GM19463 (cell line): ENCODE results near the gene CAV3.

ENCODE experiments used
- ATAC-seq: cut with Tn5 transposase; IDR thresholded peaks from one replicate; pipeline ENCODE4 v1.9.1; 2021; ENCODE audit warnings: mild to moderate bottlenecking, moderate library complexity; ENCODE audit not compliant: unreplicated experiment

CAV3 gene

DNA sequence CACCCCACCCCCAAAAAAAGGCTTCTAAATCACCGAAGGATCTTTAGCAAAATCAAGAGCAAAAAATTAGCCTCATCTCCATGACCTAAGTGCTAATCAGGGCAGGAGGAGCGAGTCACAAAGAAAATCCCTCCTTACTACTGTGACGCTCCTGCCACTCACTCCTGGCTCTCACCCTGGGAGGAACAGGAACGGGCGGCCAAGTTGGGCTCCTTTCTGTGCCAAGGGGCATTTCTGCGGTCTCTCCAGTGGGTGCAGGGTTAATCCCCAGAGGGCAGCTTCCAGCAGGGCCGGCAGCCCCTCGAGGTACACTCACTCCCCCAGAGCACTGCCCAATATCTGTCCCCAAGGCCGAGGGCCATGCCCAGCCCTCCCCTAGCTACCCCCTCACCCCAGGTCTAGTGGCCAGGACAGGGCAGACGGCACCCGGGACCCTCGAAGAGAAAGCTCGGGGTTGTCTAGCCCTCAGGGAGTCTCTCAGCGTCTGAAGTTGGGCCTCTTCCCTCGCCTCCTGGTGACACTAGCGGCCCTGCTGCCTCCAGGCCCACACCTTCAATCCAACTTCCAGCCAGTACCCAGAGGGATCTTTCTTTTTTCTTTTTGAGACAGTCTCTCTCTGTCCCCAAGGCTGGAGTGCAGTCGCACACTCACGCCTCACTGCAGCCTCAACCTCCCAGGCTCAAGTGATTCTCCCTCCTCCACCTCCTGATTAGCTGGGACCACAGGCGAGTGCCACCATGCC is 706 bp downstream of the CAV3 start:
- no peak for ATAC-seq

DNA sequence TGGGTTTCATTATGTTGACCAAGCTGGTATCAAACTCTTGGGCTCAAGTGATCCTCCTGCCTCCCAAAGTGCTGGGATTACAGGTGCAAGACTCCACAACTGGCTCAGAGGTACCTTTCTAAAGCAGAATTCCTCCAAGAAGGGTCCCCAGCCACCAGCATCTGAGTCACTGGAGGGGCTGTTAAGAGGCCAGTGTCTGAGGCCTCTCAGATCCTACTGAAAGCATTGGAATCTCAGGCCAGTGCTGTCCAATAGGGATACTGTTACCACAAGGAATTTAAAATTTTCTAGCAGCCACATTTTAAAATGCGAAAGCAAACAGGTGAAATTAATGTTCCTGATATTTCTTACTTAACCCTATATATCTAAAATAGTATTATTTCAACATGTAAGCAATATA is 1.3 kb downstream of the CAV3 start:
- no peak for ATAC-seq

DNA sequence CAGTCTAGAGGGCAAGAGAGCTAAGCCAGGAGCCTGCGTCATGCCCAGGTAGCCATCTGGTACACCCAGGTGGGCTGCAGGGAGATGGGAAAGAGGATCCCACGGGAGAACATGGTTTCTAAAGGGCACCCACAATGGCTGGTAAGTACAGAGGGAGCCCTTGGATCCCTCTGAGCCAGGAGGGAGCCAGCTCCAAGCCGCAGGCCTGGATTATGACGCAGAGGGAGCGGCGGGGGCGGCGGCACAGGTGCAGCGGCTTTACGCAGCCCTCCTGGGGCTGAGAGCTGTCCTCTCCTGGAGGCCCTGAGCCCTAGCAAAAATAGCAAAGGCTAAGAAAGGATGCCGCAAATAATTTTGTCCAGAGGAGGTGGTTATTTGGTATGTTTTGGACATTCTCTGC is 2.8 kb downstream of the CAV3 start:
- no peak for ATAC-seq

DNA sequence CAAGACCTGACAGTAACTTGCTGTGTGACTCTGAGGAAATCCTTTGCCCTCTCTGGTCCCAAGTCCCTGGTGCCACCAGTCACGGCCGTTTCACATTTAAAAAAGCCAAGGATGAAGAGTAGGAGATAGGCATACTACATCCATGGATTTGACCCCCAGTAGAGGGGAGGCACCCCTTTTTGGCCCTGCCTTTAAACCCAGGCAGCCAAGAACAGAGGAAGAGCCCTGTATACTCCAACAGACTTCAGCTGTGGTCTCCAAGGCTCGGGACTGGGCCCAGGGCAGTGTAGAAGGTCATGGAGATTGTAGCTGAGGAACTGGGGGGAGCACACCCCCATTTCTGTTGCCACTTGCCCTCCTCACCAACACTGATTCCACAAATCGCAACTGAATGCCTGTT is 3.7 kb downstream of the CAV3 start:
- ATAC-seq = no peak

DNA sequence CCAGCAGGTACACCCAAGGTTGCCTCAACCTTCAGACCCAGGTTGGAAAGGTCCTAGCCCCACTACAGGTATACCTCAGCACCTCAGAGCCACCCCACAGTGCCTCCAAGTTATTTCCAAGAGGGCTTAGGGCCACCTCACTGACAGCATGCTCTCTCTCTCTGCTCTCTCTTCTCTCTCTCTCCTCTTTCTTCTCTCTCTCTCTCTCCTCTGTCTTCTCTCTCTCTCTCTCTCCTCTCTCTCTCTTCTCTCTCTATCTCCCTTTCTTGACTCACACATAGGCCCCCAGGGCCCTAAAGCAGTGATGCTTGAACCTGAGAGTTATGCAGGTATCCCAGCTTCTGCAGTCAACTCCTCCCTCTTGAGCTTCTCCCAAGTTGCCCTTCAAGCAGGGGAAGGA is 4.2 kb downstream of the CAV3 start:
- ATAC-seq = no peak

DNA sequence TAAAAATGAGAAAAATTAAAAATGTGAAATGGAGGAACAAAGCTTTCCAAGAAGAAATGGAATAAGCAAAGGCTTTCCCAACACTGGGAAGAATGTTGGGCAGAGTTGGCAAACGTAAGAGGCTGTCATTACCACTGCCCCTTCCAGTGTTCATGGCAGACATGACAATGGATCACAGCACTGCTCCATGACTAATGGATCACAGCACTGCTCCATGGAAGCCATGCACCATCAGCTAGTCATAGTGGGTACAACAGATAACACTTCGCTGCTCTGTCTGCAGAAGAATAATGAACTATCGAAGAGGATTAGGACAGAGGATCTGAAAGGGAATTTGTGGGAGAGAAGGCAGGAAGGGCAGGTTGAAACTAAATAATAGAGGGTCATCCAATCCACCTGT is 5.0 kb downstream of the CAV3 start:
- no peak for ATAC-seq

DNA sequence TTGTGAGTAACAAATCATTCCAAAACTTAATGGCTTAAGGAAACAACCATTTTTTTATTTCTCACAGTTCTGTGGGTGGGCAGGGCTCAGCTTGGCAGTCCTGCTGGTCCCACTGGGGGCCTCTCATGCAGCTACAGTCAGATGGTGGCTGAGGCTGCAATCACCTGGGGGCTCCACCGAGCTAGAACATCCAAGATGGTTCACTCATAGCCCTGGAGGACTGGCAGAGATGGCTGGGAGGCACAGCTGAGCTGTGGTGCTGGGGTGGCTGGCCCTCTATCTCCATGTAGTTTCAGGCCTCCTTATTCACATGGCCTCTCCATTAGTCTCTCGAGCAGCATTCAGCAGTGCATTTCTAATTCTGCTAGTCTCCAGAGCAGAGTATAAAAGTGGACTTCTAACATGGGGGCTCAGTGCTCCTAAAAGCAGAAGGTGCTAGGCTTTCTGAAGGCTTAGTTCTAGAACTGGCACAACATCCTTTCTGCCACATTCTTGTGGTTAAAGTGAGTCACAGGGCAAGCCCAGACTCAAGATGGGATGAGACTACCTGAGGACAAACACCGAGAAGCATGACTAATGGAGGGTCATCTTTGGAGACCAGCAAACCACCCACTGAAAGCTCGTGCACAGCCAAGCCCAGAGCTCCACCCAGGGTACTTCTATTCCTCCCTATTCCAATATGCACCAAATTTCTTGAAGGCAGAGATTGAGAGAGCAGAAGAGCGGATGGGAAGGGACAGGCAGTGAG is 6.3 kb downstream of the CAV3 start:
- ATAC-seq = peak; percentile 88

DNA sequence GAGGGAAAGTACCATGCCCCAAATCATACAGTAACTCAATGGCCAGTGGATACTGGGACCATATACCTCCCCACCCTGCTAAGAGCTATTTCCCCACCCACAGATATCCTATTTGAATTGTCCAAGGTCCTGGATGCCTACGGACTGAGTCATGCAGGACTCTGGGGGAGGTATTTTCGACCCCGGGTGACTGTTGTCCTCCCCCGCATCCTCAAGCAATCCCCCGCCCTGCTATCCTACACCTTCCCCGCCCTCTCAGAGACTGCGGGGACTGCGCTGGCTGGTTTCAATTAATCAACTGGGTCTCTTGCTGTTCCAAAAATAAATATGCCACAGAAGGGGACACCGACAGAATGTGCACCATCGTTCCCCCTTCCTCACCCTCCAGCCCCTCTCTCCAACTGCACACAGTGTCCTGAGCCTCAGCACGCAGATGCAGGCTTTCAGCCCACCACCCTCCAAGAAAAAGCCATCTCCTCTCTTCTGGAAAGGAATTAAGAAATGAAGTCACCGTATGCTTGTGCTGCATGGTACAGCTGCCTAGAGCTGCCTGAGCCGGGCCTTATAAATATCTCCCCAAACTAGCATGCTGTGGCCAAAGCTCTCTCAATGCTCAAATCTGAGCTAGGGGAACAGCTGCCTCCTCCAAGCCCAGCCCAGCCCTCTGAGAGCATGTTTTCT is 8.1 kb downstream of the CAV3 start:
- ATAC-seq = no peak

DNA sequence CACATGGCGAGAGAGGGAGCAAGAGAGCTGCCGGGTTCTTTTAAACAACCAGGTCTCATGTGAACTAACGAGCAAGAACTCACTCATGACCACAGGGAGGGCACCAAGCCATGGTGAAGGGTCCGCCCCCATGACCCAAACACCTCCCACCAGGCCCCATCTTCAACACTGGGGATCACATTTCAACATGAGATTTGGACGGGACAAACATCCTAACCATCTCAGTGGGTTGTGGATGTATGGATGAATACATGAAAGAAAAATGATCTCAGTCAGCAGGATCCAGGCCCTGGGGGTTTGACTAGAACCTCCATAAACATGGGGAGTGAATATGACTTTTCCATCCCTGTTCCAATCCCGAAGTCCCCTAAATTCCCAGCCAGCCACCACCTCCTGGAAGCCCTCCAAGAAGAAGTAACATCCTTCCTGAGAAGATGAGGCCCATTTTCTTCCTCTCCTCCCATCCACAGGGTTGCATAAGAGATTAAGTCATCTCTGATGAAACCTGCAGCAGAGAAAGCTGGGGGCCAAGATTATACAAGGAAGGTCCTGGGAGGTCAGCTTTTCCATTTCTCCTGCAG is 9.5 kb downstream of the CAV3 start:
- no peak for ATAC-seq

DNA sequence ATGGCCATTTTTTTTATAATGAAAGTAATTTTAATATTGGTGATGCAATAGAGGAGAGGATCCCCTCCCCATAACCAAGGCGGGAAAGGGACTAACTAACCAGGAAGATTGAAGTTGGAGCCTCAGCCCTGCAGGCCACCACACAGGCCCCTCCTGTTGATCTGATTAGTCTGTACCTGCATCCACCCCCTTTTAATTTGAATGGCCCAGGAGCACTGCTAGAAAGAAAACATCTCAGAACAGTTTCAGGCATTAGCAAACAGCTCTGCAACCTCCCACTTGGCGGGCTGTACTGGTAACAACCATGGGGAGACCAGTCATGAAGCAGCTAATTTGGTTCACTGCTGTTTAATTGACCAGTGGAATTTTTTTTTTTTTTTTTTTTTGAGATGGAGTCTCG is 10.3 kb downstream of the CAV3 start:
- ATAC-seq = no peak

DNA sequence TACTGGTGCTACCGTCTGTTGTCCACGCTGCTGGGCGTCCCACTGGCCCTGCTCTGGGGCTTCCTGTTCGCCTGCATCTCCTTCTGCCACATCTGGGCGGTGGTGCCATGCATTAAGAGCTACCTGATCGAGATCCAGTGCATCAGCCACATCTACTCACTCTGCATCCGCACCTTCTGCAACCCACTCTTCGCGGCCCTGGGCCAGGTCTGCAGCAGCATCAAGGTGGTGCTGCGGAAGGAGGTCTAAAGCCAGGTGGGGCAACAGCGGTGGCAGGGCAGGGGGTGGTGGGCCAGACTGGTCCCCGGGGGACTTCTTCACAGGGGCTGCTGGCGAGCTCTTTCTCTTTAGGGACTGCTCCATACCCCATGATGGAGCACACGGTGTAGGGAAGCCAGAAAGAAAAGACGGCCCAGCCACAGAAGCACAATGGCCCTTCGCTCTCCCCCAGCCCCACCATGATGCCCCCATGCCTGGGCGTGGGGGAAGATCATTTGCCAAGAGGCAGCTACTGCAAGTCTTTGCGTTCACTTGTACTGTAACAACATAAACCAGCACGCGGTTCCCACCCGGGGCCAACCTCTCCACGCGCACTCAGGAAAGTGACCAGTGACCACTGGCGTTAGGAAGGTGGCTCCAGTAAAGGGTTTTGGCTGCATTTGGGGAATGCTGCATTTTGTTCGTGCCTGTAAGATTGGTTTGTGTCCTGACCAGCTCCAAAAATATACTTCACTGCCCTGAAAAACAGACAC is 12.2 kb downstream of the CAV3 start:
- no peak for ATAC-seq

DNA sequence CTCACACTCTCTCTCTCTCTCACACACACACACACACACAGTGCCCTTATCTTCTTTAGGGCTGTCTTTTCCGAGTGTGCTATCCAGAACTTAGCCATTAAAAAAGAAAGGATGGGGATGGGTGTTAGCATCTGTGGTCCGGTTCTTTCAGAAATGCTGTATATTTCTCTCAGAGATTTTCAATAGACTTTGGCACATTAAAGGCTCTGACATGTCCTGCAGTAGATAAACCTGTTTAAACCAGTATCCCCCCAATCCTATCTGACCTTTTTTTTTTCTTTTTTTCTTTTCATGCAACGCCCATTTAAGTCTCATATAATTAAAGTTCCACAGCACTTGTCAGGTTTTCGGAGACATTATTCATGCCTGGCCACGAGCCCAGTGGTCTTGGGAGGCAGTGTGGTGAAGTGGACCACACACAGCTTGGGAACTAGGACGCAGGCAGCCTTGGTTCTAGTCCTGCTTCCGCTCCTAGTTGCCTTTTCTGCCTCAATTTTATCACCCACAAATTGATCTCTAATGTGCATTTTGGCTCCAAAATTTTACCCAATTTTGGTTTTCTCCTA is 13.3 kb downstream of the CAV3 start:
- no peak for ATAC-seq

DNA sequence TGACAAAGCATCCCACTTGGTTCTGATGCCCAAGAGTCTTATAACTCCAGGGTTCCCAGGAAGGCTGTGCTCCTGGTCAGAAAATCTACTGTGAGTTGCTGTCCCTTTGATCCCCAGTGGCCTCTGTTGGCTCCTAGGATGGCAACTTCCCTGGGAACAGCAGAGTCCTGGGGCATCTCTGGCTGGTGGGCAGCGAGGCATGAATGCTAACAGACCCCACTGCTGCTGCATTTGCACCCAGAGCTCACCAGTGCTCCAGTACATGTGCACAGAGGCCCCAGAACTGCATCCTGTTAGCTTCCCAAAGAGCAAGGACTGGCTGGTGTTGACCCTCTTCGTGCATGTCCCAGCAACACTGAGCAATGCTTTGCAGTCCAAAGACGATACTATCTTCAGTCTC is 15.7 kb downstream of the CAV3 start:
- ATAC-seq = no peak

DNA sequence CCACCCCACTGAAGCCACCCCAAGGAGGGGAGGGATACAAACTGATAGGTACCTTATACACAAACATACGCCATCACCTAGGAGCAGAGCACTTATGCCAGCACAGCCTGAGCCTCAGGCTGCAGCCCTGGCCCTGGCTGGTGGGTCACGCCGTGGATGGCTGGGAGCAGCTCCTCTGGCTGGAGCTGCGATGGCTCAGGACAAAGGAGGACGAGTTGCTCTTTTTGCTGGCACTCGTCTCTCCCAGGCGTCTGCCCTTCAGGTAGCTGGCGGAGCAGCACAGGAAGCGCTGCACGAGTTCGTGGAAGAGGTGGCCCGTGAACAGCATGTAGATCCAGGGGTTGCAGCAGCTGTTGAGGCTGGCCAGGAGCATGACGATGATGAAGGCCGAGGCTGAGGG is 19.2 kb downstream of the CAV3 start:
- no peak for ATAC-seq

DNA sequence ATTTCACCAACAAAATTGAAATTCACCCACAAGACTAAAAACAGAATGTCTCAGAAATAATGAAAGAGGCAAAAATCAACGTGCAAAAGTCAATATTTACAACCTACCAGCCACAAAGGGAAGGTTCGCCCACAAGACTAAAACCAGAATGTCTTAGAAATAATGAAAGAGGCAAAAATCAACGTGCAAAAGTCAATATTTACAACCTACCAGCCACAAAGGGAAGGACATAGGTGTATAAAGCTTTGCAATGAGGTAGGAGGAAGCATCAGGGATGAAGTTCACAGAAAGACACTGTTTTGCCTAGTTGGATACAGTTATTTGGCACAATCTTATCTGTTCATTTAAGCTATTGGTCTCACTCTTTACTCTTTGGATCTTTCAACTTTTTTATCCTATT is 21.5 kb downstream of the CAV3 start:
- ATAC-seq = no peak

DNA sequence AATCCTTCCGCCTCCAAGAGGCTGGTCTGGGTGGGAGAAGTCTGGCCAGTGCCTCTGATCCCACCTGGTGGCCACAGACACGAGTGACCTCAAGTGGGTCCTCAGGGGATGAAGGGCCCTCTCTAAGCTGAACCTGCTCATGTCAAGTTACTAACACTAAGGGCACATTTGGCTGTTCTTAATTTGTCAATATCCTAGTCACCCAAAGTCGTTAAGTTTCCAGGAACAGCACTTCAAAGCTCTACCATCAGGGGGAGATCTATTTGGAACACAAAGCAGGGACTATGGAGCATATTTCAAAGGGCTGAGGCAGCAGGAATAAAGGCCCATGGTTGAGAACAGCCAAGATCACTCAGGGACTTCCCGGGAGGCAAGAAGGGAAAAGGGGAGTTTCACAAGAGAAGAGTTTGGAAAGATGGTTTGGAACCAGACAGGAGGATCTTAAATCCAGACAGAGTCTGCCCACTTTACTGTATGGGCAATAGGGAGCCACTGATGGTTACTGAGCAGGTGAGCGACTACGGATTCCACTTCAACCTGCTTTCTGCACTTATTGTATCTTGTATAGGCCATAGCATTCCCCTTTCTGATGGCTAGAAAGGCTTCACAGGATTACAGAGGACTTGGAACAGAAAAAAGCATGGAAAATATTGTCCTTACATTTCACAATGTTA is 22.1 kb downstream of the CAV3 start:
- no peak for ATAC-seq

DNA sequence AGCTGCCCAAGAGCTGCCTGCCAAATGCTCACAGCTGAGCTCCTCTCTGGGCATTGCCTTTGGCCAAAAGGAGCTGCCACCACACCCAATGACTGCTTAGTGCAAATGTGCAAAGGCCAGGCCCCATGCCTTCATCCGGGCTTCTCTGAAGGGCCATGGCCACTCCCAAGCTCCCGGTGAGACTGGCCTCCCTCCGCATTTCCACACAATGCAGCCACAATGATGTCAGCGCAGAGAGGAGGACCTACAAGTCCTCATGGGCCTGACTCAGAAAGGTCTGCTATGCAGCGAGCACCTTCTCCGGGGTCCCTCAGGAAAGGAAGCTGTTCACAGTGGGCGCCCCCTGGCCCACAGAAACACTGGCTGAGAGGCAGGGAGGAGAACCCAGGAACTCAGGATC is 23.1 kb downstream of the CAV3 start:
- no peak for ATAC-seq

DNA sequence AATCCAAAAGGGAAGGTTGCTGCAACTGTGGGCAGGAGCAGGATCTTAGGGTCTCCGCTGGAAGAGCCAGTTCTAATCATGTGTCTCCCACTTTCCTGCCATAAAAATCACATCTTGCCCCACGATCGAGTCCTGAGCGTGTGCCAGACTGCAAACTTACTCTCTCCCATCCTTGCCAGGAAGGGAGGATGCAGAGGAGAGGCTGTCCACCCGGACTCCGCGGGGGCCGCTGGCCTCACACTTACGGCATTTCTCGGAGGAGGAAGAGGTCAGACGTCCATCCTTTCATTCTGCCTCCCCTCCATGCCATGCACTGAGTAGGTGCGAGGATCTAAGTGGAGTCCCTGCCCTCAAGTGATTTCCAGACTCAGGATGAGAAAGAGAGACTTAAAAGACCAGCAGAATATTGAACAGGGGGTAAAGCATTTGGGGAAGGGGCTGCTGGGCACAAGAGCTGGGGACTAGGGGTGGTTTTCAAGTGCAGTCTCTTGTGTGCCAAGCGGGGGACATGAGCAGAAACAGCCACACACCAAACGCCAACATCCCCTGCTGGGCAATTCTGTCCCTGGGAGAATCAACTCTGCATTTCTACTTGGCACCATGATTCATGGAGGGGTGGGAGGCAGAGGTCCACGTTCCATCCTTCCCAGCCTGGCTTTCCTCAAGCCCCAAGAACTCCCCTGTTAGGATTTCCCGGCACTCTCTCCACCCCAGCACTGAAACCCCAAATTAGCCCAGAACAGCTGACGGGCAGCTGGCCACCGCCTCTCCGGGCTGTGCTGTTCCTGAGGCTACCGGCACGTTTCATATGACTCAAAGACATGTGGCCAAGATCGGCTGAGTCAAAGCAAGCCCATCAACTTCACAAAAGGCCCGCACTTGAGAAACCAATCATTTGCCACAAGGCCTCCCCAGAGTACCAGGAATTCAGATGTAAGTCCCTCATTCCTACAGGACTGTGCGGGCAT is 24.2 kb downstream of the CAV3 start:
- no peak for ATAC-seq
